ENCODE measurements around the gene TEX264.

GRCh38 chr3:51750878-51751277 is 79.8 kb downstream of the TEX264 start:
- no peak for TF ChIP-seq POLR2A (IDR thresholded peaks at IDR 0.05; ENCODE audit: low read depth, low read length)
- TF ChIP-seq TAF1 (IDR thresholded peaks at IDR 0.05; ENCODE audit: low read depth, low read length): no peak
- no peak for TF ChIP-seq PAX5 (IDR thresholded peaks at IDR 0.05; ENCODE audit: insufficient read depth, low read length, severe bottlenecking)
- no peak for TF ChIP-seq POLR2AphosphoS5 (IDR thresholded peaks at IDR 0.05; ENCODE audit: low read depth, low read length)

Data from GM12891 (cell line).